Tibial nerve (tissue), 4 donors: ENCODE measurements around the gene ITCH. TPM values are rescaled to one million over a fixed set of nuclear protein-coding genes. Genes with fewer than 3 reads are reported as not detected.

Experiments
- DNase-seq, 2 donors: peaks; one replicate each; pipeline ENCODE4 v3.0.0-alpha.2; 2019; ENCODE audit warnings: low spot score in 2 of 2
- H3K27ac ChIP-seq, 4 donors: fragments of 200-600 bp; sonication (generic) in 3 of 4; one replicate each; pipeline ENCODE4 v1.5.1; 2017 to 2019; ENCODE audit warnings: mild to moderate bottlenecking in 1 of 4
- H3K27me3 ChIP-seq, 2 donors: fragments of 200-600 bp; sonication (generic) in 1 of 2; one replicate each; pipeline versions ENCODE4 v1.5.1 to v1.6.0; 2017 to 2019
- H3K36me3 ChIP-seq, 3 donors: fragments of 200-600 bp; sonication (generic); one replicate each; pipeline ENCODE4 v1.5.1; 2018 to 2019
- H3K4me1 ChIP-seq, 4 donors: fragments of 200-600 bp; sonication (generic) in 3 of 4; one replicate each; pipeline ENCODE4 v1.5.1; 2017 to 2019
- H3K4me3 ChIP-seq, 4 donors: fragments of 200-600 bp; sonication (generic) in 3 of 4; one replicate each; pipeline ENCODE4 v1.5.1; 2017 to 2019; ENCODE audit warnings: mild to moderate bottlenecking in 1 of 4, moderate library complexity in 1 of 4
- H3K9me3 ChIP-seq, 4 donors: fragments of 200-600 bp; sonication (generic) in 3 of 4; one replicate each; pipeline ENCODE4 v1.5.1; 2017 to 2019
- EP300 ChIP-seq, 2 donors: sonication (generic); formaldehyde crosslinking; IDR thresholded peaks; one replicate each; pipeline ENCODE4 v1.6.1; 2017; ENCODE audit warnings: antibody characterized with exemption in 2 of 2, mild to moderate bottlenecking in 1 of 2
- POLR2A ChIP-seq, 2 donors: fragments of 450-650 bp; IDR thresholded peaks; one replicate each; pipeline ENCODE4 v1.6.1; 2017; ENCODE audit warnings: antibody characterized with exemption in 2 of 2, mild to moderate bottlenecking in 2 of 2, moderate library complexity in 2 of 2
- WGBS, 2 donors: methylation state at CpG; one replicate each; pipeline ENCODE4 v1.1.5; 2018; 5-methylcytosine and 5-hydroxymethylcytosine counted together
- total RNA-seq, 4 donors: library from RNA; depleted of rRNA; stranded (reverse); fragments of >200 nt; gene quantifications; one replicate each; pipeline ENCODE4 v1.1.0, GENCODE V29; 2016
- TF ChIP-seq, protein P1 (sequence below), 5 experiments: fragments of 200-600 bp in 3 of 5; fragments of 450-650 bp in 2 of 5; sonication (generic) in 3 of 5; IDR thresholded peaks; one replicate each; pipeline ENCODE4 v1.5.1; 2016 to 2019; ENCODE audit warnings: antibody characterized with exemption in 5 of 5, mild to moderate bottlenecking in 3 of 5, moderate library complexity in 2 of 5

Gene ITCH
- total RNA-seq, 4 donors from 2014 or later: 48.4 to 85.4 (median 62.8) TPM

DNA sequence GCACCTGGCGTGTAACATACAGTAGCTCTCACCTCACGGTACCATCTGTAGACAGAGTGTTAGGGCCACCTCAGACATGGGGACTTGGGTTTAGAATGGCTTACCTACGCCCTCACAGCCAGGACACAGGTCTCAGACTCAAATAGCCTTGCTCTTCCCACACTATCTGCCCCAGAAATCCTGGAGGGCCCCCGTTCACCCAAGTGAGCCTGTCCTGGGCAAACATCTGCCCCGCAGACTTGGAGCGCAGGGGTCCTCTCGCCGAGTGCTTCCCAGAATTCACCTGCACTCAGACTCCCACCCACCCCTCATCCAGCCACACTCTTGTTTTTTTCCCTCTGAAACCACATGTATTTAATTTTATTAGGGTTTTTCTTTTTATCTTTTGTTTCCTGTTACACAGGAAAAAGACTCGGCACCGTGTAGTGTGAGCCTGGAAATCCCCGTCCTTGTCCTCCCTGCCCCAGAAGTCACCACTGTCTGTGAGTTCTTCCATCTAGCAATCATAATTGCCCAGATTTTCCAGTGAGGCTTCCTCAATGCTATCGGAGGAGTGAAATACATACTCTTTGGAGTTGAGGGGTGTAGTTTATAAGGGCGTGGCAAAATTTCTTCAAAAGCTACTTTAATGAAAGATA lies 178.3 kb downstream of the ITCH start:
- DNase-seq: no peak
- WGBS, 2 donors: 85 to 86% methylated on average over 13 of the region's 13 CpGs
- H3K4me1 ChIP-seq: peaks cover 0 to 15% (median 0%) of the 10 kb centered on the region in 4 donors
- TF ChIP-seq EP300 (IDR thresholded peaks at IDR 0.05): no peak
- TF ChIP-seq, protein P1, sequence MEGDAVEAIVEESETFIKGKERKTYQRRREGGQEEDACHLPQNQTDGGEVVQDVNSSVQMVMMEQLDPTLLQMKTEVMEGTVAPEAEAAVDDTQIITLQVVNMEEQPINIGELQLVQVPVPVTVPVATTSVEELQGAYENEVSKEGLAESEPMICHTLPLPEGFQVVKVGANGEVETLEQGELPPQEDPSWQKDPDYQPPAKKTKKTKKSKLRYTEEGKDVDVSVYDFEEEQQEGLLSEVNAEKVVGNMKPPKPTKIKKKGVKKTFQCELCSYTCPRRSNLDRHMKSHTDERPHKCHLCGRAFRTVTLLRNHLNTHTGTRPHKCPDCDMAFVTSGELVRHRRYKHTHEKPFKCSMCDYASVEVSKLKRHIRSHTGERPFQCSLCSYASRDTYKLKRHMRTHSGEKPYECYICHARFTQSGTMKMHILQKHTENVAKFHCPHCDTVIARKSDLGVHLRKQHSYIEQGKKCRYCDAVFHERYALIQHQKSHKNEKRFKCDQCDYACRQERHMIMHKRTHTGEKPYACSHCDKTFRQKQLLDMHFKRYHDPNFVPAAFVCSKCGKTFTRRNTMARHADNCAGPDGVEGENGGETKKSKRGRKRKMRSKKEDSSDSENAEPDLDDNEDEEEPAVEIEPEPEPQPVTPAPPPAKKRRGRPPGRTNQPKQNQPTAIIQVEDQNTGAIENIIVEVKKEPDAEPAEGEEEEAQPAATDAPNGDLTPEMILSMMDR (IDR thresholded peaks at IDR 0.05): no peak
- TF ChIP-seq POLR2A (IDR thresholded peaks at IDR 0.05): no peak
- peak overlapping the region in 1 of 4 donors; percentile 5 for H3K27ac ChIP-seq
- H3K27me3 ChIP-seq: no peaks in the 10 kb centered on the region
- peaks cover 4 to 71% (median 11%) of the 10 kb centered on the region in 3 donors for H3K36me3 ChIP-seq
- H3K9me3 ChIP-seq: no peaks in the 10 kb centered on the region
- H3K4me3 ChIP-seq: no peak overlapping the region

GRCh38 chr20:34541917-34542316 lies 178.8 kb downstream of the ITCH start:
- Histone ChIP-seq H3K4me3 (no peak overlapping the region), H3K27me3 (no peaks in the 10 kb centered on the region), H3K4me1 (peaks cover 0 to 15% (median 0%) of the 10 kb centered on the region in 4 donors), H3K27ac (peak overlapping the region in 1 of 4 donors; percentile 5), H3K36me3 (peaks cover 4 to 66% (median 11%) of the 10 kb centered on the region in 3 donors), H3K9me3 (no peaks in the 10 kb centered on the region)
- WGBS, 2 donors: 64% methylated on average over 16 of the region's 16 CpGs
- no peak for TF ChIP-seq EP300 (IDR thresholded peaks at IDR 0.05)
- TF ChIP-seq POLR2A (IDR thresholded peaks at IDR 0.05): no peak
- TF ChIP-seq, protein P1 (IDR thresholded peaks at IDR 0.05): no peak
- DNase-seq: no peak

DNA sequence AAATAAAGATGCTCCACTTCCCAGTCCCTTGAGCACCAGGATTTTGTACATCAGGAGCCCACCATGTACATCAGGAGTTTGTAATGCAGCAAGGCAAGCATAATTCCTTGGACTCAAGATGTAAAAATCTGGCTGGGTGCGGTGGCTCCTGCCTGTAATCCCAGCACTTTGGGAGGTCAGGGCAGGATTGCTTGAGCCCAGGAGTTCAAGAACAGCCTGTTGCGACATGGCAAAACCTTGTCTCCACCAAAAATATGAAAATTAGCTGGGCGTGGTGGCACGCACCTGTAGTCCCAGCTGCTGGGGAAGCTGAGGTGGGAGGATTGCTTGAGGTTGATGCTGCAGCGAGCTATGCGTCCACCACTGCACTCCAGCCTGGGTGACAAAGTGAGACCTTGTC lies 179.4 kb downstream of the ITCH start:
- H3K27ac ChIP-seq: peak overlapping the region in 1 of 4 donors; percentile 6
- no peaks in the 10 kb centered on the region for H3K9me3 ChIP-seq
- no peaks in the 10 kb centered on the region for H3K27me3 ChIP-seq
- H3K4me3 ChIP-seq: no peak overlapping the region
- WGBS, 2 donors: 94 to 99% methylated on average over 6 of the region's 6 CpGs
- no peak for DNase-seq
- peaks cover 0 to 15% (median 0%) of the 10 kb centered on the region in 4 donors for H3K4me1 ChIP-seq
- H3K36me3 ChIP-seq: peaks cover 4 to 60% (median 11%) of the 10 kb centered on the region in 3 donors
- TF ChIP-seq, protein P1 (IDR thresholded peaks at IDR 0.05): no peak
- no peak for TF ChIP-seq EP300 (IDR thresholded peaks at IDR 0.05)
- no peak for TF ChIP-seq POLR2A (IDR thresholded peaks at IDR 0.05)

DNA sequence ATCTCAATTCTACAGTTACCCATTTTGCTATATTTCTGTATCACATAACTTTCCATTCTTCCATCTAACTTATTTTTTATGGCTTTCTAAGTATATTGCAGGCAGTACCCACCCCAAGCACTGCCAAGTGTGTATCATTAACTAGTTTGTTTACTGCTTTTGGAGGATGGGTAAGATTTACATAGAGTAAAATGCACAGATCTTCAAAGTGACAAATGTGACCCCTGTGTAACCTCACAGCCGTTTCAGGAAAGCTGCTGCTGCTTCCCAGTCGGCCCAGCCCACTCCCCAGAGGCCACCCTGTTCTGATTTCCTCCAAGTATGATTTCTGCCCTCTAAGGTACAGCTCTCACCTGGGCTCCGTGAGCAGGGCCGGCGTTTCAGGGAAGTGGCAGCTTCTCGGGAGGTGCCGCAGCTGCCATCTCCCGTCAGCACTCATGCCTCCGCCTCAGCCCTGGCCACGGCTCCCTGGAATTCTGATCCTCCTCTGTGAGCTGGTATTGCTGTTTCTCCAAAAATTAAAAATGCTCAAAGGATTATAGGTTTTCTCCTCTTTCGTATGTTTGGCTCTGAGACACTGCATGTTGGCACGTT lies 180.5 kb downstream of the ITCH start:
- TF ChIP-seq POLR2A (IDR thresholded peaks at IDR 0.05): no peak
- TF ChIP-seq, protein P1 (IDR thresholded peaks at IDR 0.05): no peak
- TF ChIP-seq EP300 (IDR thresholded peaks at IDR 0.05): no peak

More for the DNA sequence above, 180.5 kb downstream of the ITCH start:
- Histone ChIP-seq H3K36me3 (peaks cover 4 to 52% (median 11%) of the 10 kb centered on the region in 3 donors), H3K27ac (no peak overlapping the region), H3K4me3 (no peak overlapping the region), H3K4me1 (peaks cover 0 to 10% (median 0%) of the 10 kb centered on the region in 4 donors), H3K27me3 (no peaks in the 10 kb centered on the region), H3K9me3 (no peaks in the 10 kb centered on the region)
- DNase-seq: no peak
- WGBS, 2 donors: 68 to 72% methylated on average over 12 of the region's 12 CpGs
